AG04449 (cell line): ENCODE measurements around the gene TIMM22.

Source experiments
- CTCF ChIA-PET: fragments of 350-600 bp; formaldehyde crosslinking; extraction: SDS; loops from one replicate; lab custom pipeline; 2021; ENCODE audit warnings: antibody characterized with exemption; lab: Yijun Ruan, JAX
- POLR2A ChIA-PET: fragments of 400-600, 350-600 bp; formaldehyde crosslinking; extraction: SDS; loops from one replicate; lab custom pipeline; 2020; ENCODE audit warnings: antibody characterized with exemption, inconsistent platforms; lab: Yijun Ruan, JAX
- DNase-seq: peaks from one replicate; pipeline ENCODE4 v3.0.0-alpha.2; 2010; ENCODE audit warnings: low read depth, low spot score
- H3K4me3 ChIP-seq: 2 replicates; pipeline ENCODE4 v1.5.1; 2011; ENCODE audit warnings: low read depth, mild to moderate bottlenecking, control low read depth, low read length
- CTCF ChIP-seq: IDR thresholded peaks from one replicate; pipeline ENCODE4 v1.5.1; 2011; ENCODE audit warnings: mild to moderate bottlenecking, moderate library complexity, low read length, control low read depth, inconsistent platforms; ENCODE audit not compliant: insufficient read depth; ENCODE audit errors: missing control alignments

Gene TIMM22

GRCh38 chr17:1026599-1026975 lies 29.7 kb downstream of the TIMM22 start:
- ChIA-PET CTCF (interaction anchor here (1.0 to 1.3 kb wide), 4 partner anchors 10 to 31 kb away, joined by 3 to 5 read pairs (median 4); no protein-coding TSS in a partner anchor), POLR2A (no interaction called here)
- H3K4me3 ChIP-seq: no peak overlapping the region
- TF ChIP-seq CTCF: no peak
- DNase-seq: no peak

- TF ChIP-seq CTCF: no peak
- ChIA-PET CTCF (interaction anchor here (1.0 to 4.1 kb wide), 6 partner anchors 10 to 30 kb away, joined by 3 to 25 read pairs (median 4); no protein-coding TSS in a partner anchor), POLR2A (no interaction called here)
- H3K4me3 ChIP-seq: no peak overlapping the region
- DNase-seq: no peak
Measured at GRCh38 chr17:1027044-1027443, 30.1 kb downstream of the TIMM22 start.

- ChIA-PET CTCF (interaction anchor here (1.0 to 4.1 kb wide), 5 partner anchors 13 to 48 kb away, joined by 3 to 25 read pairs (median 4); no protein-coding TSS in a partner anchor), POLR2A (no interaction called here)
- TF ChIP-seq CTCF: no peak
- DNase-seq: no peak
- no peak overlapping the region for H3K4me3 ChIP-seq
Measured at GRCh38 chr17:1029196-1029921, 32.4 kb downstream of the TIMM22 start.

GRCh38 chr17:1029922-1030644 lies 33.2 kb downstream of the TIMM22 start:
- POLR2A ChIA-PET: interaction anchor here (1.0 kb wide), 1 partner anchor 34 kb away, joined by 4 read pairs; the partner anchor contains the start of gene TIMM22
- DNase-seq: no peak
- no peak for TF ChIP-seq CTCF
- CTCF ChIA-PET: interaction anchor here (1.6 to 4.1 kb wide), 2 partner anchors 26 to 30 kb away, joined by 4 to 25 read pairs; no protein-coding TSS in a partner anchor
- H3K4me3 ChIP-seq: no peak overlapping the region

GRCh38 chr17:1030684-1031532 lies 34.0 kb downstream of the TIMM22 start:
- POLR2A ChIA-PET: interaction anchor here (1.0 kb wide), 1 partner anchor 34 kb away, joined by 4 read pairs; the partner anchor contains the start of gene TIMM22
- TF ChIP-seq CTCF: no peak
- no peak overlapping the region for H3K4me3 ChIP-seq
- no peak for DNase-seq
- CTCF ChIA-PET: interaction anchor here (4.1 kb wide), 1 partner anchor 25 kb away, joined by 25 read pairs; no protein-coding TSS in a partner anchor
